ENCODE measurements around the gene VPREB1. TPM values are rescaled to one million over a fixed set of nuclear protein-coding genes. Genes with fewer than 3 reads are reported as not detected.

VPREB1 gene
- total RNA-seq, 1 experiment from 2014 or later: not detected

- intact Hi-C loops (cut with micrococcal nuclease): no loop called here
- H3K4me3 ChIP-seq (replicated peaks in 1 of 2; ENCODE audit: low read depth in 1 of 2, low read length in 2 of 2): no peak overlapping the region
- H3K9me3 ChIP-seq (ENCODE audit: control insufficient read depth in 1 of 2, insufficient read depth in 1 of 2, low read depth in 1 of 2, low read length in 2 of 2): no peaks in the 10 kb centered on the region
- CTCF ChIA-PET: interaction anchor here (1.5 kb wide), 1 partner anchor 8 kb away, joined by 4 read pairs; no protein-coding TSS in a partner anchor
- TF ChIP-seq POLR2A (IDR thresholded peaks at IDR 0.05; ENCODE audit: borderline replicate concordance, extremely low read depth, insufficient read depth, insufficient read length): no peak
- no peak for TF ChIP-seq EZH2 (IDR thresholded peaks at IDR 0.05)
- no peak for TF ChIP-seq SIN3A (IDR thresholded peaks at IDR 0.05; ENCODE audit: low read depth)
- no peak for TF ChIP-seq SP1 (IDR thresholded peaks at IDR 0.05; ENCODE audit: low read depth)
- no peak for TF ChIP-seq CEBPB (IDR thresholded peaks at IDR 0.05; ENCODE audit: low read depth)
- TF ChIP-seq SRF (IDR thresholded peaks at IDR 0.05; ENCODE audit: low read depth): no peak
- no peak for TF ChIP-seq RAD21 (IDR thresholded peaks at IDR 0.05; ENCODE audit: low read depth)
- TF ChIP-seq YY1 (IDR thresholded peaks at IDR 0.05; ENCODE audit: extremely low read depth, insufficient replicate concordance, low read depth, low read length): no peak
- no peak for TF ChIP-seq TCF7L2 (IDR thresholded peaks at IDR 0.05; ENCODE audit: borderline replicate concordance, extremely low read depth, insufficient read depth, insufficient read length)
- TF ChIP-seq EGR1 (IDR thresholded peaks at IDR 0.05; ENCODE audit: low read depth): no peak
- TF ChIP-seq MAX (IDR thresholded peaks at IDR 0.05): no peak
- TF ChIP-seq, protein P1, sequence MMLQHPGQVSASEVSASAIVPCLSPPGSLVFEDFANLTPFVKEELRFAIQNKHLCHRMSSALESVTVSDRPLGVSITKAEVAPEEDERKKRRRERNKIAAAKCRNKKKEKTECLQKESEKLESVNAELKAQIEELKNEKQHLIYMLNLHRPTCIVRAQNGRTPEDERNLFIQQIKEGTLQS (IDR thresholded peaks at IDR 0.05): no peak
- TF ChIP-seq, protein P2, sequence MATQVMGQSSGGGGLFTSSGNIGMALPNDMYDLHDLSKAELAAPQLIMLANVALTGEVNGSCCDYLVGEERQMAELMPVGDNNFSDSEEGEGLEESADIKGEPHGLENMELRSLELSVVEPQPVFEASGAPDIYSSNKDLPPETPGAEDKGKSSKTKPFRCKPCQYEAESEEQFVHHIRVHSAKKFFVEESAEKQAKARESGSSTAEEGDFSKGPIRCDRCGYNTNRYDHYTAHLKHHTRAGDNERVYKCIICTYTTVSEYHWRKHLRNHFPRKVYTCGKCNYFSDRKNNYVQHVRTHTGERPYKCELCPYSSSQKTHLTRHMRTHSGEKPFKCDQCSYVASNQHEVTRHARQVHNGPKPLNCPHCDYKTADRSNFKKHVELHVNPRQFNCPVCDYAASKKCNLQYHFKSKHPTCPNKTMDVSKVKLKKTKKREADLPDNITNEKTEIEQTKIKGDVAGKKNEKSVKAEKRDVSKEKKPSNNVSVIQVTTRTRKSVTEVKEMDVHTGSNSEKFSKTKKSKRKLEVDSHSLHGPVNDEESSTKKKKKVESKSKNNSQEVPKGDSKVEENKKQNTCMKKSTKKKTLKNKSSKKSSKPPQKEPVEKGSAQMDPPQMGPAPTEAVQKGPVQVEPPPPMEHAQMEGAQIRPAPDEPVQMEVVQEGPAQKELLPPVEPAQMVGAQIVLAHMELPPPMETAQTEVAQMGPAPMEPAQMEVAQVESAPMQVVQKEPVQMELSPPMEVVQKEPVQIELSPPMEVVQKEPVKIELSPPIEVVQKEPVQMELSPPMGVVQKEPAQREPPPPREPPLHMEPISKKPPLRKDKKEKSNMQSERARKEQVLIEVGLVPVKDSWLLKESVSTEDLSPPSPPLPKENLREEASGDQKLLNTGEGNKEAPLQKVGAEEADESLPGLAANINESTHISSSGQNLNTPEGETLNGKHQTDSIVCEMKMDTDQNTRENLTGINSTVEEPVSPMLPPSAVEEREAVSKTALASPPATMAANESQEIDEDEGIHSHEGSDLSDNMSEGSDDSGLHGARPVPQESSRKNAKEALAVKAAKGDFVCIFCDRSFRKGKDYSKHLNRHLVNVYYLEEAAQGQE (IDR thresholded peaks at IDR 0.05; ENCODE audit: low read depth): no peak
- TF ChIP-seq CBX3 (IDR thresholded peaks at IDR 0.05; ENCODE audit: low read depth): no peak
- no peak for TF ChIP-seq ZFX (IDR thresholded peaks at IDR 0.05)
- DNase-seq (ENCODE audit: low read depth, low spot score): no peak
- H3K27ac ChIP-seq (ENCODE audit: low read depth, low read length): no peak overlapping the region
- no peaks in the 10 kb centered on the region for H3K36me3 ChIP-seq (ENCODE audit: control insufficient read depth in 1 of 2, insufficient read depth in 2 of 2, low read length in 2 of 2)
- no peaks in the 10 kb centered on the region for H3K79me2 ChIP-seq (ENCODE audit: insufficient read depth, low read length)
- no peak overlapping the region for H3K9ac ChIP-seq (ENCODE audit: low read length)
- ATAC-seq: no peak
- POLR2A ChIA-PET: no interaction called here
- no TSS peak for BruUV-seq (replicated peaks)
- H2AFZ ChIP-seq (ENCODE audit: low read depth, low read length, poor library complexity, severe bottlenecking): no peak overlapping the region
- no peaks in the 10 kb centered on the region for H3K4me1 ChIP-seq (ENCODE audit: control insufficient read depth in 1 of 2, insufficient read depth in 2 of 2, low read length in 2 of 2)
- no peak overlapping the region for H3K4me2 ChIP-seq (ENCODE audit: low read length)
- RAD21 ChIA-PET (ENCODE audit: low non-redundant PET in 1 of 2, low total read pairs in 2 of 2, uncharacterized antibody in 2 of 2, unreplicated experiment in 2 of 2): no interaction called here
- H3K9me2 ChIP-seq (ENCODE audit: insufficient read depth): no peaks in the 10 kb centered on the region
- H4K20me1 ChIP-seq (ENCODE audit: insufficient read depth): no peaks in the 10 kb centered on the region
- no peaks in the 10 kb centered on the region for H3K27me3 ChIP-seq (ENCODE audit: insufficient read depth, low read length)
Observed at GRCh38 chr22:22218302-22218701, 26.3 kb upstream of the VPREB1 start.
